ENCODE data around the gene WASF3.

Gene WASF3

DNA sequence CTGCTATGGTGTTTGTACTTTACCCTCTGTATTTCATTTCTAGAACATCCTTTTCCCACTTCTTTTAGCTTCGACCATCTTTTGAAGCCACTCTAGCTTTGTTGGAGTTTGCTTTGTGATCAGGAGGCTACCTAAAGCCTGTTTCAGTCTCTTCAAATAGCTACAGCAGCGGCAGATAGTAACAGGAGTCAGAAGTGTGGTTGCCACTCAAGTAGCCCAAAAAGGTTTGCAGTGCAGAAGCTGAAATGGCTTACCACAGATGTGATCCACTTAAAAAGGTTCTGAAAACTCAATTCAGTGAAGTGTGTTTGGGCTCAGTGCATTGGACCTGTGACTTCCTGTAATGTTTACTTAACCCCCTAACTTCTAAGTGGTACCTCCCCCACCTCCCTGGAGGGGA is 26.2 kb downstream of the WASF3 start:
- TF ChIP-seq, protein P1, sequence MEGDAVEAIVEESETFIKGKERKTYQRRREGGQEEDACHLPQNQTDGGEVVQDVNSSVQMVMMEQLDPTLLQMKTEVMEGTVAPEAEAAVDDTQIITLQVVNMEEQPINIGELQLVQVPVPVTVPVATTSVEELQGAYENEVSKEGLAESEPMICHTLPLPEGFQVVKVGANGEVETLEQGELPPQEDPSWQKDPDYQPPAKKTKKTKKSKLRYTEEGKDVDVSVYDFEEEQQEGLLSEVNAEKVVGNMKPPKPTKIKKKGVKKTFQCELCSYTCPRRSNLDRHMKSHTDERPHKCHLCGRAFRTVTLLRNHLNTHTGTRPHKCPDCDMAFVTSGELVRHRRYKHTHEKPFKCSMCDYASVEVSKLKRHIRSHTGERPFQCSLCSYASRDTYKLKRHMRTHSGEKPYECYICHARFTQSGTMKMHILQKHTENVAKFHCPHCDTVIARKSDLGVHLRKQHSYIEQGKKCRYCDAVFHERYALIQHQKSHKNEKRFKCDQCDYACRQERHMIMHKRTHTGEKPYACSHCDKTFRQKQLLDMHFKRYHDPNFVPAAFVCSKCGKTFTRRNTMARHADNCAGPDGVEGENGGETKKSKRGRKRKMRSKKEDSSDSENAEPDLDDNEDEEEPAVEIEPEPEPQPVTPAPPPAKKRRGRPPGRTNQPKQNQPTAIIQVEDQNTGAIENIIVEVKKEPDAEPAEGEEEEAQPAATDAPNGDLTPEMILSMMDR (IDR thresholded peaks at IDR 0.05; ENCODE audit: low read depth, low read length) = no peak
- H3K4me3 ChIP-seq (ENCODE audit: low read depth, low read length) = no peak overlapping the region

DNA sequence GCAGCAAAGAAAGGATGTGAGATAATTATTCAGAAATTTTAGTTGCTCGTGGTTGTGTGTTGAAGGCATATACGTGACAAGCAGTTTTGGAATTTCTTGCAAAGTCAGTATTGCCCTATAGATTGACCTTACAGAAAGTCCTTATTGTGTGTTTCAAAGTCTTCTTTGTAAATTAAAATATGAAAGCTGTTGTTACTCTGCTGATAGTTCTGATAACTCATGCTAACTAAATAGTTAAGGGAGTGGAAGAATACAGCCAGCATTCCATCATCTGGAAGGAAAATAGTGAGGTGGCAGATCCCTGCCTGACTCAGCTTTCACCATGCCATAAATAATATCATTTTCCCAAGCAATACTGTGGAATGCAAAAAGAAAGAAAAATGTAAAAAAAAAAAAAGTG is 27.2 kb downstream of the WASF3 start:
- no peaks in the 10 kb centered on the region for H3K27me3 ChIP-seq (ENCODE audit: insufficient read depth, low read depth, severe bottlenecking)
- no peak for DNase-seq
- no peak overlapping the region for H3K4me3 ChIP-seq (ENCODE audit: low read depth, low read length)
- H3K27ac ChIP-seq = no peak overlapping the region
- H3K9me3 ChIP-seq (ENCODE audit: severe bottlenecking) = no peaks in the 10 kb centered on the region
- peaks cover 11% of the 10 kb centered on the region for H3K36me3 ChIP-seq
- TF ChIP-seq, protein P1 (IDR thresholded peaks at IDR 0.05; ENCODE audit: low read depth, low read length) = no peak

More for the DNA sequence above, 26.2 kb downstream of the WASF3 start:
- Histone ChIP-seq H3K27me3 (ENCODE audit: insufficient read depth, low read depth, severe bottlenecking) (no peaks in the 10 kb centered on the region), H3K27ac (no peak overlapping the region), H3K36me3 (peaks cover 12% of the 10 kb centered on the region), H3K9me3 (ENCODE audit: severe bottlenecking) (no peaks in the 10 kb centered on the region)
- no peak for DNase-seq

DNA sequence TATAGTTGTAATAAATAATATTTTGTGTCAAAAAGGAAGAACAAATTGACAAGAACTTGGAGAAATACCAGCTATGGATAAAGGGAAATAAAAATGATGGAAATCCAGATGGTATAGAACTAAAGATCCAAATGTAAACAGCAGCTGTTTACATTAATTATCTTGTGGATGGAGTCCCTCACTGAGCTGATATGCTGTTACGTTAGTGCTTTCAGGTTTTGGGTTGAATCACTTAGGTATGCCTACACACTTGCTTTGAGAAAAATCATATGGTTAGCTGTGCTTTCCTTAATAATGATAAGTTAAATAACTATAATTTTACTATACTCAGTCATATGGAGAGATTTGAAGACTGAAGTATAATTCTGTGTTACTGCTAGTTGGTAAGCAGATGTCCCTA is 27.7 kb downstream of the WASF3 start:
- peaks cover 8% of the 10 kb centered on the region for H3K36me3 ChIP-seq
- DNase-seq = no peak
- H3K4me3 ChIP-seq (ENCODE audit: low read depth, low read length) = no peak overlapping the region
- H3K27me3 ChIP-seq (ENCODE audit: insufficient read depth, low read depth, severe bottlenecking) = no peaks in the 10 kb centered on the region
- no peaks in the 10 kb centered on the region for H3K9me3 ChIP-seq (ENCODE audit: severe bottlenecking)
- TF ChIP-seq, protein P1 (IDR thresholded peaks at IDR 0.05; ENCODE audit: low read depth, low read length) = no peak
- H3K27ac ChIP-seq = no peak overlapping the region

DNA sequence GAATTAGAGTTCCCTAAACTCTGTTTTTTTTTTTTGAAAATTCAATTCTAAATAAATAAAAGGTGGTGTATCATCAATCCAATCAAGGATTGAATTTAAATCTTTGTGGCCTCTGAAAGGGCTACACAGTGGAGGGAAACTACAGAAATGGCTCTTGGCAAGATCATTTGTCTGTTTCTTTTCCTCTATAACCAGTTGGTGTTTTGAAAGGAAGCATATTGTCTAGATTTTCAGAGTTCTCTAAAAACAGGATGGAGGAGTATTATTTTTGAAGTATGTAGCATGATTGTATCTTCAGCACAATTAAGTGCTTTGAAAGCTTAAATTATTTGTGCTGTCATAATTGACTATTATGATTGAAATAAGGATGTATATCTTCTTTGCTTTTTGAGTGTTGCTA is 29.8 kb downstream of the WASF3 start:
- DNase-seq = no peak
- Histone ChIP-seq H3K27me3 (ENCODE audit: insufficient read depth, low read depth, severe bottlenecking) (no peaks in the 10 kb centered on the region), H3K27ac (no peak overlapping the region), H3K4me3 (ENCODE audit: low read depth, low read length) (no peak overlapping the region), H3K9me3 (ENCODE audit: severe bottlenecking) (no peaks in the 10 kb centered on the region), H3K36me3 (peaks cover 2% of the 10 kb centered on the region; the same call in 1 of the 2 replicates)
- TF ChIP-seq, protein P1 (IDR thresholded peaks at IDR 0.05; ENCODE audit: low read depth, low read length) = no peak

DNA sequence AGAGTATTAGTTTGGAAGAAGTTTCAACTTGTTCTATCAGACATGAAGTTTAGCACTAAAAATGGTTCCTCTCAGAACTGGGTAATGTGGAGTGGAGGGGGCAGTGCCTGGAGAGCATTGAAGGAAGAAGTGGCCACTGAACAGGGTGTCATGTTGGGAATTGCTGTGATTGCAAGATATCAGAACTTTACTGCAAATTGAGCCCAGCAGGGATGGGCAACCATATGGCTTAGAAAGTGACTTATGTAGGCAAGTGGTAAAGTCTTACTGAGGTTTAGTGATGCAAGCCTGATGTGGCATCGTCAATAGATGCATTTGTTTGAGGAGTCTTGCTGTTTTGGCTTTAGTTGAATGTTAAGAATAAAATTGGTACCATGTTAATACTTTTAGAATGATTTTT is 31.7 kb downstream of the WASF3 start:
- TF ChIP-seq, protein P1 (IDR thresholded peaks at IDR 0.05; ENCODE audit: low read depth, low read length) = no peak
- no peak for DNase-seq

DNA sequence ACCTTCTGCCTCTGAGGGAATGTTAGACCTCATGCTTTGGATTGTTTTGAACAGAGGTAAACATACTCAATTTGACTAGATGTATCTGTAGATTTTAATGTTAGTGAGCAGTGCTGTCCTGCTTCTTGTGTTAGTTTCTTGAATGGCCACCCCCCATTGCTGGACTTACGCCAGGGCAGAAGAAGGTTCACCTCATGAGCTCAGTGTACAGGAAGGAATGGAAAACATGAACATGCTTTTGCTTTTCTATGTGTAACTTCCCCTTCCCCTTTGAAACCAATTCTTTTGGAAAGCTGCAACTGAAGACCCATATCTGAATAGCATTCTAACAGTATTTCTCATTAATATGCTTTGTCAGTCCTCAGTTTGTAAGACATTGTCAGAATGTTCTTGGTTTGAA is 32.3 kb downstream of the WASF3 start:
- Histone ChIP-seq H3K4me3 (ENCODE audit: low read depth, low read length) (no peak overlapping the region), H3K9me3 (ENCODE audit: severe bottlenecking) (no peaks in the 10 kb centered on the region), H3K36me3 (peaks cover 9% of the 10 kb centered on the region), H3K27me3 (ENCODE audit: insufficient read depth, low read depth, severe bottlenecking) (no peaks in the 10 kb centered on the region), H3K27ac (0 out of 2 replicates have a peak overlapping the region, but pooled peaks have one; percentile 0)
- TF ChIP-seq, protein P1 (IDR thresholded peaks at IDR 0.05; ENCODE audit: low read depth, low read length) = no peak
- DNase-seq = no peak

More for the DNA sequence above, 31.7 kb downstream of the WASF3 start:
- H3K36me3 ChIP-seq = peaks cover 9% of the 10 kb centered on the region
- H3K9me3 ChIP-seq (ENCODE audit: severe bottlenecking) = no peaks in the 10 kb centered on the region
- no peaks in the 10 kb centered on the region for H3K27me3 ChIP-seq (ENCODE audit: insufficient read depth, low read depth, severe bottlenecking)
- no peak overlapping the region for H3K27ac ChIP-seq
- H3K4me3 ChIP-seq (ENCODE audit: low read depth, low read length) = no peak overlapping the region

Data from WERI-Rb-1 (cell line).